Kidney (tissue), 14 donors: Measurements from ENCODE around the gene RHOF. TPM values are rescaled to one million over a fixed set of nuclear protein-coding genes. Genes with fewer than 3 reads are reported as not detected.

Source experiments
- DNase-seq, 5 donors: peaks; one replicate each; pipeline ENCODE4 v3.0.0-alpha.2; 2013 to 2020
- FAIRE-seq: peaks from 2 replicates; lab custom pipeline; 2012; peaks lifted over from hg19 to GRCh38; lab: Jason Lieb, UNC
- H3K27ac ChIP-seq, 2 donors: one replicate each; pipeline ENCODE4 v1.7.0; 2013; ENCODE audit warnings: low read depth in 2 of 2, low read length in 2 of 2, inconsistent platforms in 1 of 2
- H3K27me3 ChIP-seq: one replicate; pipeline ENCODE4 v1.7.1; 2013; ENCODE audit warnings: low read length, inconsistent platforms; ENCODE audit not compliant: control insufficient read depth, insufficient read depth
- H3K36me3 ChIP-seq, 3 donors: one replicate each; pipeline versions ENCODE4 v1.7.0 to v1.7.1; 2013; ENCODE audit warnings: low read length in 3 of 3, control low read depth in 1 of 3, inconsistent platforms in 1 of 3; ENCODE audit not compliant: insufficient read depth in 3 of 3, control insufficient read depth in 2 of 3
- H3K4me1 ChIP-seq, 3 donors: one replicate each; pipeline versions ENCODE4 v1.7.0 to v1.7.1; 2013; ENCODE audit warnings: low read length in 3 of 3, inconsistent platforms in 1 of 3, low read depth in 1 of 3; ENCODE audit not compliant: control insufficient read depth in 2 of 3, insufficient read depth in 2 of 3
- H3K4me3 ChIP-seq, 3 donors: one replicate each; pipeline versions ENCODE4 v1.7.0 to v1.8.1; 2013; ENCODE audit warnings: low read length in 3 of 3, control low read depth in 1 of 3, inconsistent platforms in 1 of 3
- H3K9ac ChIP-seq, 3 donors: one replicate each; pipeline versions ENCODE4 v1.7.0 to v1.7.1; 2013; ENCODE audit warnings: low read length in 3 of 3, control low read depth in 1 of 3, inconsistent platforms in 1 of 3
- H3K9me3 ChIP-seq, 3 donors: one replicate each; pipeline versions ENCODE4 v1.7.0 to v1.7.1; 2013; ENCODE audit warnings: low read length in 3 of 3, control low read depth in 1 of 3, inconsistent platforms in 1 of 3; ENCODE audit not compliant: control insufficient read depth in 2 of 3, insufficient read depth in 1 of 3
- CTCF ChIP-seq: IDR thresholded peaks from 3 replicates; pipeline ENCODE4 v1.5.1; 2012; ENCODE audit warnings: mild to moderate bottlenecking, moderate library complexity, borderline replicate concordance; ENCODE audit not compliant: insufficient read depth; ENCODE audit errors: extremely low read depth
- intact Hi-C: fragments of 100-400 bp; cut with DNase I; formaldehyde crosslinking; loops from one replicate; pipeline ENCODE4 v1.11.1; 2022
- polyA plus RNA-seq: library from polyadenylated mRNA; stranded (reverse); fragments of 350-450 nt; fragmentation: Illumina TruSeq; extraction: RNeasy Lipid Tissue Mini Kit (QIAGEN cat#74804); gene quantifications from one replicate; pipeline ENCODE4 v1.2.3, GENCODE V29; 2014; ENCODE audit warnings: low read depth, low replicate concordance; ENCODE audit not compliant: insufficient read depth
- total RNA-seq: library from RNA; stranded (reverse); fragmentation: NEBNext Ultra II Directional; extraction: Animal tissue kit (Norgen Biotek cat#: 25700); gene quantifications from one replicate; pipeline ENCODE4 v1.2.1, GENCODE V29; 2021
- donor health status: control.
- donor health status: control.
- donor health status: control.
- donor health status: control.
- donor health status: control.
- donor health status: DM: yes; HTN: yes; CAD: no.
- donor health status: Normal renal cell carcinoma (clear cell type).

The RHOF gene
- total and polyA plus RNA-seq, 2 donors from 2014 or later = 23.9 to 42.6 TPM

- Histone ChIP-seq H3K4me1 (peaks cover 0 to 2% (median 0%) of the 10 kb centered on the region in 3 donors), H3K36me3 (peaks cover 2 to 29% (median 14%) of the 10 kb centered on the region in 3 donors), H3K27me3 (no peaks in the 10 kb centered on the region), H3K9ac (no peak overlapping the region), H3K27ac (no peak overlapping the region), H3K4me3 (no peak overlapping the region), H3K9me3 (no peaks in the 10 kb centered on the region)
- no peak for TF ChIP-seq CTCF
- DNase-seq = no peak
- FAIRE-seq = no peak
- intact Hi-C loops = no loop called here
Measured at GRCh38 chr12:121829250-121829918, 35.9 kb upstream of the RHOF start.

- no peak overlapping the region for H3K27ac ChIP-seq
- DNase-seq (no peak), FAIRE-seq (no peak)
- H3K4me3 ChIP-seq = no peak overlapping the region
- intact Hi-C loops = no loop called here
- H3K9me3 ChIP-seq = no peaks in the 10 kb centered on the region
- H3K36me3 ChIP-seq = peaks cover 4 to 33% (median 18%) of the 10 kb centered on the region in 3 donors
- TF ChIP-seq CTCF = no peak
- no peak overlapping the region for H3K9ac ChIP-seq
- H3K27me3 ChIP-seq = no peaks in the 10 kb centered on the region
- H3K4me1 ChIP-seq = peaks cover 0 to 2% (median 0%) of the 10 kb centered on the region in 3 donors
Measured at GRCh38 chr12:121828826-121829225, 35.3 kb upstream of the RHOF start.

- peaks cover 0 to 2% (median 0%) of the 10 kb centered on the region in 3 donors for H3K4me1 ChIP-seq
- H3K27ac ChIP-seq = no peak overlapping the region
- TF ChIP-seq CTCF = no peak
- H3K36me3 ChIP-seq = peaks cover 4 to 36% (median 22%) of the 10 kb centered on the region in 3 donors
- no peak for DNase-seq
- H3K4me3 ChIP-seq = no peak overlapping the region
- no peak for FAIRE-seq
- intact Hi-C loops = no loop called here
- H3K9ac ChIP-seq = no peak overlapping the region
- no peaks in the 10 kb centered on the region for H3K9me3 ChIP-seq
- H3K27me3 ChIP-seq = no peaks in the 10 kb centered on the region
Measured at GRCh38 chr12:121828306-121828705, 34.8 kb upstream of the RHOF start.
